ENCODE measurements around the gene CSMD2.

CSMD2 gene

DNA sequence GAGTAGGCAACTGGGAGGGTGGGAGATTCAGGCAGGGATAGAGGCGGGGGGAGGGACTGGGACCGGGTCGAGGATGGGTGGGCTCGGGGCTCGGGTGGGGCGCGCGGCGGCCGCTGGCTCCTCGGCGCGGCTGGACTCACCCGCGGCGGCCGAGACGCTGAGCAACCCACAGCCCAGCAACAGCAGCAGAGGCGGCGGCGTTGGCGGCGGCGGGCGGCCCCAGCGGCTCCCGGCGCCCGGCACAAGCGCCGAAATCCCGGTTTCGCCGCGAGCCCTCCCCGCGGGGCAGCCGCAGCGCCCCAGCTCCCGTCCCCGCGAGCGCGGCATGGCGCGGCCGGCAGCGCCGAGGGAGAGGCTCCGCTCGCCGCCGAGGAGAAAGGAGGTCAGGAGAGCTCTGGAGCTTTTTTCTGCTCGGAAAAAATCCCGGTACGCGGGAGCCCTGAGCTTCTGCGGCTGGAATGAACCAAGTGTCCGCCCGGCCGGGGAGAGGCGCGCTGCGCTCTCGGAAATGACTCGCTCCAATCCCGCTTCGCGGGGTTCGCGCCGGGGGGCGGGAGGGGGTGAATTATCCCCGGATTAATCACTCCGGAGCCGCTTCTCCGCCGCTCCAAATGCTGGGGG is at the start of gene CSMD2:
Gene CSMD2 (minus strand): TSS at position 460 of the 621 bp plus-strand sequence. CDS start 133 bp downstream, at position 327.
- no peak within 1 kb of the TSS for H3K4me3 ChIP-seq (ENCODE audit: low read depth, low read length)
- TF ChIP-seq, protein P1, sequence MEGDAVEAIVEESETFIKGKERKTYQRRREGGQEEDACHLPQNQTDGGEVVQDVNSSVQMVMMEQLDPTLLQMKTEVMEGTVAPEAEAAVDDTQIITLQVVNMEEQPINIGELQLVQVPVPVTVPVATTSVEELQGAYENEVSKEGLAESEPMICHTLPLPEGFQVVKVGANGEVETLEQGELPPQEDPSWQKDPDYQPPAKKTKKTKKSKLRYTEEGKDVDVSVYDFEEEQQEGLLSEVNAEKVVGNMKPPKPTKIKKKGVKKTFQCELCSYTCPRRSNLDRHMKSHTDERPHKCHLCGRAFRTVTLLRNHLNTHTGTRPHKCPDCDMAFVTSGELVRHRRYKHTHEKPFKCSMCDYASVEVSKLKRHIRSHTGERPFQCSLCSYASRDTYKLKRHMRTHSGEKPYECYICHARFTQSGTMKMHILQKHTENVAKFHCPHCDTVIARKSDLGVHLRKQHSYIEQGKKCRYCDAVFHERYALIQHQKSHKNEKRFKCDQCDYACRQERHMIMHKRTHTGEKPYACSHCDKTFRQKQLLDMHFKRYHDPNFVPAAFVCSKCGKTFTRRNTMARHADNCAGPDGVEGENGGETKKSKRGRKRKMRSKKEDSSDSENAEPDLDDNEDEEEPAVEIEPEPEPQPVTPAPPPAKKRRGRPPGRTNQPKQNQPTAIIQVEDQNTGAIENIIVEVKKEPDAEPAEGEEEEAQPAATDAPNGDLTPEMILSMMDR (IDR thresholded peaks at IDR 0.05; ENCODE audit: low read depth, low read length), result no peak

DNA sequence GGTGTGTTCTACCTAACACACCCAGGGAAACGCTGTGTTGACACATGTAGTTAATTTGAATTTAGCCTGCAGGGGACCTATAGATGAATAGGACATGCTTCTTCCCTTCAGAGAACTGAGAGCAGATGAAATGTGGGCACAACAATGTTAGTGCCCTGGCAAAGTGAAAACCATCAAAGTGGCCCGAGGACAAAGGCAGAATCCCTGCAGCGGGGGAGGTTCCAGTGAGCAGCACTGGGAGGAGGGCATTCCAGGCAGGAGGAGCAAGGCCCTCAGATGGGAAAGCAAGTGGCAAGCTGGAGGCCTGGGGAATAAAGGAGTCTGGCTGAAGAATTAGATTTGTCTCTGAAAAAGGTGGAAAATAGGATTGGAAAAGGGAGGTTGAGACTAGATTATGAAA is 48.9 kb upstream of the CSMD2 start:
- TF ChIP-seq, protein P1 (IDR thresholded peaks at IDR 0.05; ENCODE audit: low read depth, low read length), result no peak
- H3K4me3 ChIP-seq (ENCODE audit: low read depth, low read length), result no peak overlapping the region

DNA sequence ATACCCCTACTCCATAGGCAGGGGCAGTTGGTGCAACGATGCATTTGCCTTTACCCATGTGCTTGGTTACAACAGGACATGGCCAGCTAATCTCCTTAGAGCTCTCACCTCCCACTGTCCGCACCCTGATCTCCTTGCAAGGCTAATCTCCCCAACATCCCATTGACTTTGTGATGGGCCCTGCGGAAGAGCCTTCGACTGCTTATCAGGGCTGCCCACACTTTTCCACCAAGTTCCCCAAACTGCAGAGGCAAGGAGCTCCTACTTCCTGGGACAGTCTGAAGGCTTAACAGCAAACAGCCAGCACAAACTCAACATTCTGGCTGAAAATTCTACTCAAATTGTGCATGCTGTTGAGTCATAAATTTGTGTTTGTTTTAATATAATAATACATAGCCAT is 47.6 kb upstream of the CSMD2 start:
- TF ChIP-seq, protein P1 (IDR thresholded peaks at IDR 0.05; ENCODE audit: low read depth, low read length), result no peak
- H3K4me3 ChIP-seq (ENCODE audit: low read depth, low read length), result no peak overlapping the region

DNA sequence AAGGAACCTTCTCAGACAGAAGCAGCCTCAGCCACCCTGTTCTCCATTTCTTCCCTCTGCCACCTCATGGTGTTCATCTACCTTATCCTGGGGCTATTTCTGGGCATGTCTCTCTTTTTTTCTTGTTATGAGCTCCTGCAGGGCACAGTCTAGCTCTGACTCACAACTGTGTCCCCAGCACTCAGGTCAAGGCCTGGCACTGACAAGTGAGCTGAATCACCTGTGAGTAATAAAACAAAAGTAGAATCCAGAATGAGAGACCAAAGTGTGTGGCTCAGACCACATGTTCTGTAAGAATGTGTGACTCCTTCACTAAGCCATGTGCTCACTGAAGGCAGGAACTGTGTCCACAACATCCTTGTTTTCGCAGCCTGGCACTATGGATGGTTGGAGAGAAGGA is 34.9 kb upstream of the CSMD2 start:
- H3K4me3 ChIP-seq (ENCODE audit: low read depth, low read length), result no peak overlapping the region
- TF ChIP-seq, protein P1 (IDR thresholded peaks at IDR 0.05; ENCODE audit: low read depth, low read length), result no peak

DNA sequence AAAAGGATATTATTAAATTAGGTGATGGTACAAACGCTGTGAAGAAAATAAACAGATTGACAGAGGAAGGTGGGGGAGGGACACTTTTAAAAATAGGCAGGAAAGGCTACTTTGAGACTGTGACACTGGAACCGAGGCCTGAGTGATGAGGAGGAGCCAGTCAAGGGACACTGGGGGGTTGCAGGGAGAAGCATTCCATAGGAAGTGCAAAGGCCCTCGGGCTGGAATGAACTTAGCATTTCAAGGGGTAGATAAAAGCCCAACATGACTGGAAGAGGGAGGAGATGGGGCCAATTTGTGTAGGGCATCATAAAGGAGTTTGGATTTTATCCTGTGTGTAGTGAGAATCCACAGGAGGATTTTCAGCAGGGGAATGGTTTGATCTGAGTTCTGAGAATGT is 27.6 kb upstream of the CSMD2 start:
- TF ChIP-seq, protein P1 (IDR thresholded peaks at IDR 0.05; ENCODE audit: low read depth, low read length), result no peak
- no peak overlapping the region for H3K4me3 ChIP-seq (ENCODE audit: low read depth, low read length)

DNA sequence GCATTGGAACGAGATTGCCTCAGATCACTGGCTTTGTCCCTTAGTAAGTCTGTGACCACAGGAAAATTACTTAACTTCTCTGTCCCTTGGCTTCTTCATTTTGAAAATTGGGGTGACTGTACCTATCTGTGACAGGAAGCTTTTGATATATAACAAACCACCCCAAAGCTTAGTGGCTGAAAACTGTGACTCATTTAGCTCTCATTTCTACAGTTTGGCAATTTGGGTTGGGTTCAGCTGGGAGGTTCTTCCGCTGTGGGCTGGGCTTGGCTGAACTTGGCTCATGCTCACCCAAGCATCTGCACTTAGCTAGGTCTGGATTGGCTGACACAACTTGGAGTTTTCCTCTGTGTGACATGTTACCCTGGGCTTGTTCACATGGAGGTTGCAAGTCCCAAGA is 25.7 kb upstream of the CSMD2 start:
- TF ChIP-seq, protein P1 (IDR thresholded peaks at IDR 0.05; ENCODE audit: low read depth, low read length), result no peak
- no peak overlapping the region for H3K4me3 ChIP-seq (ENCODE audit: low read depth, low read length)

DNA sequence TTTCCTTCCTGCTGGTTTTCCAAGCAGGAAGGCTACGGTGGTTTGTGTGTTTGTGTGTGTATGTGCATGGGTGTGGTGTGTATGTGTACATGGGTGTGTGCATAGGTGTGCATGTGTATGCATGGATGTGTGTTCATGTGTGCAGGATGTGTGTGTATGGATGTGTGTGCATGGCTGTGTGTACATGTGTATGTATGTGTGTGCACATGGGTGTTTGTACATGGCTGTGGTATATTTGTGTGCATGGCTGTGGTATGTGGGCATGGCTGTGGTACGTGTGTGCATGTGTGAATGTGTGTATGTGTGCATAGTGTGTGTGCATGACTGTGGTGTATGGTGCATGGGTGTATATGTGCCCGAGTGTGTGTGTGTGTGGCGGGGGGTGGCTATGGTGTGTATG is 24.0 kb upstream of the CSMD2 start:
- TF ChIP-seq, protein P1 (IDR thresholded peaks at IDR 0.05; ENCODE audit: low read depth, low read length), result no peak
- H3K4me3 ChIP-seq (ENCODE audit: low read depth, low read length), result no peak overlapping the region

Data from WI38 (cell line).